Lower leg skin (tissue), 3 donors: Measurements from ENCODE around the gene HIF3A.

Source experiments
- POLR2A ChIP-seq, 2 donors: fragments of 450-650 bp; IDR thresholded peaks; one replicate each; pipeline ENCODE4 v1.6.1; 2016 to 2017; ENCODE audit warnings: antibody characterized with exemption in 2 of 2, mild to moderate bottlenecking in 1 of 2, moderate library complexity in 1 of 2
- TF ChIP-seq, protein P1 (sequence below), 3 donors: fragments of 450-650 bp; IDR thresholded peaks; one replicate each; pipeline ENCODE4 v1.5.1; 2016; ENCODE audit warnings: antibody characterized with exemption in 3 of 3, mild to moderate bottlenecking in 3 of 3, moderate library complexity in 2 of 3

DNA sequence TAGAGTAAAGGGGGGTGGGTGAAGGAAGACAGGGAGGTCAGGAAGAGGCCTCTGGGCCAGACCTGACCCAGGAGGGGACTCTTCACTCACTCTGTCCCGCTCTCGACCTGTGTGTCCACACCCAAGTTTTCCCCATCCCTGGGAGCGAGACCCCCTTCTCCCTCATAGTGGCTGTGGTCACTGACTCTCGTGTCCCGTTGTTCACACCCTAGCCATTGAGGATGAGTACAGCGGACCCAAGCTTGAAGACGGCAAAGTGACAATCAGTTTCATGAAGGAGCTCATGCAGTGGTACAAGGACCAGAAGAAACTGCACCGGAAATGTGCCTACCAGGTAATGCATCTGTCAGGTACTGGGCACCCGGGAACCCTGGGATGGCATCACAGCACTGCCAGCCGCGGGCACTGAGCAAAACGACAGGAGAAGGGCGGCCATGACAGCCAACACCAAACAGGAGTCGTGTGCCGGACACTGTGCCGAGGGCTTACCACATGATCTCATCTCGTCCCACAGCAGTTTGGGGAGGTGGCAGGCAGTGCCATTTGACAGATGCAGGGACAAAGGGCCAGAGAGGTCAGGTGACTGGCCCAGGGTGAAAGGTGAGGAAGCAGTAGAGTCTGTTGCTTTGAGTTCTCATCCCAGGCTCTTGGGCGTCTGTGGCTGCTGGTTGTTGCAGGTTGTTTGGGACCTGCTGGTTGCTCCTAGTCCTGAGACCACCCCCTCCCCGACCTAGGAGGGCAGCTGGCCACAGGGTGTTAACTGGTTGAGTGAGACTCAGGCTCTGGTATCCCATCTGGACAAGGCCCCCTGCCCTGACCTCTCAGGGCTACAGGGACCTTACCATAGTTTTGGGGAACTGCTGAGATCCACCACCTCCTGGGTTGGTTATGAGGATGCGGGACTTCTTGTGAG, 79.7 kb downstream of the HIF3A start:
- TF ChIP-seq, protein P1, sequence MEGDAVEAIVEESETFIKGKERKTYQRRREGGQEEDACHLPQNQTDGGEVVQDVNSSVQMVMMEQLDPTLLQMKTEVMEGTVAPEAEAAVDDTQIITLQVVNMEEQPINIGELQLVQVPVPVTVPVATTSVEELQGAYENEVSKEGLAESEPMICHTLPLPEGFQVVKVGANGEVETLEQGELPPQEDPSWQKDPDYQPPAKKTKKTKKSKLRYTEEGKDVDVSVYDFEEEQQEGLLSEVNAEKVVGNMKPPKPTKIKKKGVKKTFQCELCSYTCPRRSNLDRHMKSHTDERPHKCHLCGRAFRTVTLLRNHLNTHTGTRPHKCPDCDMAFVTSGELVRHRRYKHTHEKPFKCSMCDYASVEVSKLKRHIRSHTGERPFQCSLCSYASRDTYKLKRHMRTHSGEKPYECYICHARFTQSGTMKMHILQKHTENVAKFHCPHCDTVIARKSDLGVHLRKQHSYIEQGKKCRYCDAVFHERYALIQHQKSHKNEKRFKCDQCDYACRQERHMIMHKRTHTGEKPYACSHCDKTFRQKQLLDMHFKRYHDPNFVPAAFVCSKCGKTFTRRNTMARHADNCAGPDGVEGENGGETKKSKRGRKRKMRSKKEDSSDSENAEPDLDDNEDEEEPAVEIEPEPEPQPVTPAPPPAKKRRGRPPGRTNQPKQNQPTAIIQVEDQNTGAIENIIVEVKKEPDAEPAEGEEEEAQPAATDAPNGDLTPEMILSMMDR (IDR thresholded peaks at IDR 0.05) = no peak
- TF ChIP-seq POLR2A (IDR thresholded peaks at IDR 0.05) = no peak
